22Rv1 (cell line): ENCODE data around the gene TMEM132D.

Experiments
- H3K27ac ChIP-seq: fragments of 450-650 bp; 2 replicates; pipeline ENCODE4 v1.5.1; 2017
- CTCF ChIP-seq: fragments of 450-650 bp; IDR thresholded peaks from 2 replicates; pipeline ENCODE4 v1.5.1; 2017; ENCODE audit warnings: mild to moderate bottlenecking
- ZFX ChIP-seq: fragments of 450-650 bp; IDR thresholded peaks from 2 replicates; pipeline ENCODE4 v1.6.1; 2017; ENCODE audit warnings: antibody characterized with exemption, borderline replicate concordance

TMEM132D gene

GRCh38 chr12:129903956-129904829, at the start of gene TMEM132D:
TSS of gene TMEM132D (minus strand) at chr12:129904025.
- no peak within 1 kb of the TSS for H3K27ac ChIP-seq
- TF ChIP-seq CTCF (no peak), ZFX (no peak)

GRCh38 chr12:129949651-129950050, 45.8 kb upstream of the TMEM132D start:
- H3K27ac ChIP-seq, result no peak overlapping the region
- TF ChIP-seq ZFX (no peak), CTCF (no peak)

- no peak overlapping the region for H3K27ac ChIP-seq
- TF ChIP-seq ZFX (no peak), CTCF (no peak)
Measured at GRCh38 chr12:129941618-129942017, 37.8 kb upstream of the TMEM132D start.

- H3K27ac ChIP-seq, result no peak overlapping the region
- TF ChIP-seq ZFX, result no peak
- TF ChIP-seq CTCF, result no peak
Measured at GRCh38 chr12:129938089-129938488, 34.3 kb upstream of the TMEM132D start.

- no peak for TF ChIP-seq ZFX
- no peak for TF ChIP-seq CTCF
- H3K27ac ChIP-seq, result no peak overlapping the region
Measured at GRCh38 chr12:129937426-129937825, 33.6 kb upstream of the TMEM132D start.

- H3K27ac ChIP-seq, result no peak overlapping the region
- no peak for TF ChIP-seq ZFX
Measured at GRCh38 chr12:129928643-129929042, 24.8 kb upstream of the TMEM132D start.

GRCh38 chr12:129927316-129927900, 23.6 kb upstream of the TMEM132D start:
- no peak for TF ChIP-seq CTCF
- TF ChIP-seq ZFX, result no peak
- no peak overlapping the region for H3K27ac ChIP-seq
